KOPT-K1 (cell line): Measurements from ENCODE around the gene ANK2.
"Not testable (repeated sequence)": the region's sequence is repeated elsewhere in the genome, so short reads cannot be mapped to it uniquely, and the experiment has no call there.

ENCODE experiments used
- H3K27ac ChIP-seq: fragments of 200-600 bp; sonication (generic); 2 replicates; pipeline ENCODE4 v1.5.1; 2016; ENCODE audit warnings: antibody characterized with exemption, mild to moderate bottlenecking, low read depth, low read length; ENCODE audit not compliant: poor library complexity, severe bottlenecking
- H3K36me3 ChIP-seq: fragments of 200-600 bp; sonication (generic); 2 replicates; pipeline ENCODE4 v1.5.1; 2017; ENCODE audit warnings: antibody characterized with exemption, mild to moderate bottlenecking, low read length, moderate library complexity; ENCODE audit not compliant: insufficient read depth
- H3K9me3 ChIP-seq: fragments of 200-600 bp; sonication (generic); 2 replicates; pipeline ENCODE4 v1.5.1; 2017; ENCODE audit warnings: antibody characterized with exemption, low read length, mild to moderate bottlenecking; ENCODE audit not compliant: insufficient read depth, poor library complexity, severe bottlenecking

Gene ANK2

GRCh38 chr4:113170115-113170804, 120.8 kb downstream of the ANK2 start:
- Histone ChIP-seq H3K36me3 (no peaks in the 10 kb centered on the region), H3K27ac (no peak overlapping the region)

GRCh38 chr4:113170805-113171468, 121.5 kb downstream of the ANK2 start:
- H3K9me3 ChIP-seq: no peaks in the 10 kb centered on the region
- no peaks in the 10 kb centered on the region for H3K36me3 ChIP-seq
- no peak overlapping the region for H3K27ac ChIP-seq

More at GRCh38 chr4:113170115-113170804, 120.8 kb downstream of the ANK2 start:
- H3K9me3 ChIP-seq: no peaks in the 10 kb centered on the region

- Histone ChIP-seq H3K9me3 (no peaks in the 10 kb centered on the region), H3K36me3 (no peaks in the 10 kb centered on the region), H3K27ac (no peak overlapping the region)
These were observed 123.8 kb downstream of the ANK2 start for GRCh38 chr4:113173126-113173792.

GRCh38 chr4:113173793-113174264, 124.4 kb downstream of the ANK2 start:
- Histone ChIP-seq H3K9me3 (no peaks in the 10 kb centered on the region), H3K27ac (no peak overlapping the region), H3K36me3 (no peaks in the 10 kb centered on the region)

- Histone ChIP-seq H3K27ac (no peak overlapping the region), H3K9me3 (no peaks in the 10 kb centered on the region), H3K36me3 (no peaks in the 10 kb centered on the region)
These were observed 129.6 kb downstream of the ANK2 start for GRCh38 chr4:113179091-113179490.

GRCh38 chr4:113179996-113180395, 130.5 kb downstream of the ANK2 start:
- Histone ChIP-seq H3K9me3 (no peaks in the 10 kb centered on the region), H3K27ac (no peak overlapping the region), H3K36me3 (no peaks in the 10 kb centered on the region)

GRCh38 chr4:113181289-113182007, 132.0 kb downstream of the ANK2 start:
- Histone ChIP-seq H3K36me3 (no peaks in the 10 kb centered on the region), H3K27ac (no peak overlapping the region)

GRCh38 chr4:113183032-113183605, 133.7 kb downstream of the ANK2 start:
- H3K9me3 ChIP-seq: no peaks in the 10 kb centered on the region
- H3K36me3 ChIP-seq: no peaks in the 10 kb centered on the region
- no peak overlapping the region for H3K27ac ChIP-seq

More at GRCh38 chr4:113181289-113182007, 132.0 kb downstream of the ANK2 start:
- H3K9me3 ChIP-seq: no peaks in the 10 kb centered on the region

GRCh38 chr4:113186220-113186619, 136.8 kb downstream of the ANK2 start:
- H3K27ac ChIP-seq, H3K36me3 ChIP-seq, H3K9me3 ChIP-seq: not testable (repeated sequence)

- no peaks in the 10 kb centered on the region for H3K36me3 ChIP-seq
- H3K9me3 ChIP-seq: no peaks in the 10 kb centered on the region
- H3K27ac ChIP-seq: no peak overlapping the region
These were observed 137.5 kb downstream of the ANK2 start for GRCh38 chr4:113186913-113187312.

GRCh38 chr4:113187358-113187757, 137.9 kb downstream of the ANK2 start:
- no peaks in the 10 kb centered on the region for H3K36me3 ChIP-seq
- no peaks in the 10 kb centered on the region for H3K9me3 ChIP-seq
- no peak overlapping the region for H3K27ac ChIP-seq

- no peaks in the 10 kb centered on the region for H3K9me3 ChIP-seq
- H3K36me3 ChIP-seq: no peaks in the 10 kb centered on the region
- H3K27ac ChIP-seq: no peak overlapping the region
These were observed 140.1 kb downstream of the ANK2 start for GRCh38 chr4:113189546-113189945.

GRCh38 chr4:113209153-113209552, 159.7 kb downstream of the ANK2 start:
- Histone ChIP-seq H3K36me3 (no peaks in the 10 kb centered on the region), H3K9me3 (no peaks in the 10 kb centered on the region), H3K27ac (no peak overlapping the region)

GRCh38 chr4:113209652-113210320, 160.3 kb downstream of the ANK2 start:
- Histone ChIP-seq H3K27ac (no peak overlapping the region), H3K36me3 (no peaks in the 10 kb centered on the region), H3K9me3 (no peaks in the 10 kb centered on the region)
